HepG2 (cell line): Measurements from ENCODE around the gene C1orf159. TPM values are rescaled to one million over a fixed set of nuclear protein-coding genes. Genes with fewer than 3 reads are reported as not detected.

Source experiments
- AGO2 ChIP-seq: fragments of 200-400 bp; formaldehyde crosslinking; optimal IDR thresholded peaks from 2 replicates; pipeline ENCODE3; 2017; ENCODE audit warnings: mild to moderate bottlenecking, low read depth, low read length, moderate library complexity
- HES4 ChIP-seq: sonication (generic); formaldehyde crosslinking; IDR thresholded peaks from 2 replicates; pipeline ENCODE4 v1.9.0; 2021; ENCODE audit warnings: mild to moderate bottlenecking, missing genetic modification reagents, borderline replicate concordance
- HMGA1 ChIP-seq: sonication (generic); formaldehyde crosslinking; conservative IDR thresholded peaks from 2 replicates; pipeline ENCODE4 v1.4.0; 2020; ENCODE audit warnings: missing genetic modification reagents
- IKZF4 ChIP-seq: sonication (generic); formaldehyde crosslinking; IDR thresholded peaks from 2 replicates; pipeline ENCODE4 v1.5.1; 2020; ENCODE audit warnings: borderline replicate concordance, mild to moderate bottlenecking, low read depth, missing genetic modification reagents; ENCODE audit errors: not compliant biosample characterization
- KAT7 ChIP-seq: IDR thresholded peaks from 2 replicates; pipeline ENCODE4 v1.6.1; 2018; ENCODE audit warnings: borderline replicate concordance, missing compliant biosample characterization
- MTF2 ChIP-seq: sonication (generic); formaldehyde crosslinking; IDR thresholded peaks from 2 replicates; pipeline ENCODE4 v1.5.0; 2020; ENCODE audit warnings: missing genetic modification reagents, borderline replicate concordance
- NCOA2 ChIP-seq: sonication (generic); formaldehyde crosslinking; IDR thresholded peaks from 2 replicates; pipeline ENCODE4 v1.8.0; 2022; ENCODE audit warnings: inconsistent platforms
- ZFP36L1 ChIP-seq: sonication (generic); formaldehyde crosslinking; IDR thresholded peaks from 2 replicates; pipeline ENCODE4 v1.8.0; 2022; ENCODE audit warnings: mild to moderate bottlenecking, missing genetic modification reagents, moderate library complexity
- ZNF629 ChIP-seq: sonication (generic); formaldehyde crosslinking; conservative IDR thresholded peaks from 2 replicates; pipeline ENCODE4 v1.5.0; 2020; ENCODE audit warnings: missing genetic modification reagents
- polyA plus RNA-seq, 8 experiments: library from polyadenylated mRNA; depleted of rRNA in 3 of 8; stranded (reverse) in 7 of 8; unstranded in 1 of 8; fragments of >200 nt; fragmentation: Illumina TruSeq in 4 of 8; extraction: Trizol in 4 of 8; gene quantifications; 2 replicates each; pipeline versions ENCODE4 v1.2.1 to v1.2.3, GENCODE V29; 2011 to 2016; ENCODE audit warnings: low read depth in 4 of 8, missing spikeins in 1 of 8, mixed read lengths in 1 of 8; ENCODE audit not compliant: insufficient read depth in 1 of 8
- total RNA-seq, 5 experiments: library from RNA; depleted of rRNA; stranded (reverse); fragments of >200 nt; fragmentation: Illumina TruSeq; extraction: Trizol; gene quantifications; 2 replicates each; pipeline ENCODE4 v1.2.3, GENCODE V29; 2016; ENCODE audit warnings: low read depth in 1 of 5
- TF ChIP-seq, protein P1 (sequence below): sonication (generic); formaldehyde crosslinking; conservative IDR thresholded peaks from 2 replicates; pipeline ENCODE4 v1.4.0; 2020; ENCODE audit warnings: missing genetic modification reagents
- TF ChIP-seq, protein P2 (sequence below): sonication (generic); formaldehyde crosslinking; IDR thresholded peaks from 2 replicates; pipeline ENCODE4 v1.4.0; 2020; ENCODE audit warnings: mild to moderate bottlenecking, missing genetic modification reagents
- TF ChIP-seq, protein P3 (sequence below): sonication (generic); formaldehyde crosslinking; IDR thresholded peaks from 2 replicates; pipeline ENCODE4 v1.4.0; 2020; ENCODE audit warnings: missing genetic modification reagents, borderline replicate concordance
- TF ChIP-seq, protein P4 (sequence below): fragments of 450-650 bp; IDR thresholded peaks from 2 replicates; pipeline ENCODE4 v1.6.1; 2017; ENCODE audit warnings: mild to moderate bottlenecking

Gene C1orf159
- total and polyA plus RNA-seq, 2 of the 13 experiments (the other 11 are each of a cell fraction or from before 2014, with no cell fraction given), result 3.8 to 6.7 TPM

DNA sequence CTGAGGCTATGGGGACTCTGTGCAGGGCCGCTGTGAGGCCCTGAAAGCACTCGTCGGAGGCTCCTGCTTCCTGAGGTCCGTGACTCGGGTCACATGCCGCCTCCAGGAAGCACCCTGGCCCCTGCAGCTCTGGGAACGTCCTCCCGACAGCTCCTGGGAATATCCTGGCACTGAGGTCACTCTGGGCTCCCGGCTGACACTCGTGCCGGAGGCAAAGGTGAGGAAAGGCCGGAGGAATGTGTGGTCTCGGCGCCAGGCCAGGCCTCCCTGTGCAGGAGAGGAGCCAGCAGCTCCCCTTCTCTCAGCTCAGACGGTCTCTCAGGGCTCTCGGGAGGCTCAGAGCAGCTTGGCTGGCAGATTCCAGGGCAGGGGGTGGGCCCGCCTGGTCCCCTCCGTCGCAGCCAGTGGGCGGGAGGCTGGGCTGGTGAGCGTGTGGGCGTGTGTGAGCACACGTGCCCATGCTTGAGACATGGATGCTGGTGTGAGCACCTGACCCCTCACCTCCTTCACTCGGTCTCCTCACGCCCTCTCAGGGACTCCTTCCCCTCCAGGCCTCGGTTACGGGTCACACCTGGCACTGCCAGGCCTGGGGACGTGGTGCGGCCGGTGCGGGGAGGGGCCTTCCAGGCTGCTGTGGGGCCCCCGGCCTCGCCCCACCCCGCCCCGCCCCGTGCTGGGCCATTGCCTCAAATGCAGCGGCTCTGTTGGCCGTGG lies 36.3 kb downstream of the C1orf159 start (continued):
- TF ChIP-seq, protein P1, sequence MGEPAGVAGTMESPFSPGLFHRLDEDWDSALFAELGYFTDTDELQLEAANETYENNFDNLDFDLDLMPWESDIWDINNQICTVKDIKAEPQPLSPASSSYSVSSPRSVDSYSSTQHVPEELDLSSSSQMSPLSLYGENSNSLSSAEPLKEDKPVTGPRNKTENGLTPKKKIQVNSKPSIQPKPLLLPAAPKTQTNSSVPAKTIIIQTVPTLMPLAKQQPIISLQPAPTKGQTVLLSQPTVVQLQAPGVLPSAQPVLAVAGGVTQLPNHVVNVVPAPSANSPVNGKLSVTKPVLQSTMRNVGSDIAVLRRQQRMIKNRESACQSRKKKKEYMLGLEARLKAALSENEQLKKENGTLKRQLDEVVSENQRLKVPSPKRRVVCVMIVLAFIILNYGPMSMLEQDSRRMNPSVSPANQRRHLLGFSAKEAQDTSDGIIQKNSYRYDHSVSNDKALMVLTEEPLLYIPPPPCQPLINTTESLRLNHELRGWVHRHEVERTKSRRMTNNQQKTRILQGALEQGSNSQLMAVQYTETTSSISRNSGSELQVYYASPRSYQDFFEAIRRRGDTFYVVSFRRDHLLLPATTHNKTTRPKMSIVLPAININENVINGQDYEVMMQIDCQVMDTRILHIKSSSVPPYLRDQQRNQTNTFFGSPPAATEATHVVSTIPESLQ, result no peak
- TF ChIP-seq, protein P2, sequence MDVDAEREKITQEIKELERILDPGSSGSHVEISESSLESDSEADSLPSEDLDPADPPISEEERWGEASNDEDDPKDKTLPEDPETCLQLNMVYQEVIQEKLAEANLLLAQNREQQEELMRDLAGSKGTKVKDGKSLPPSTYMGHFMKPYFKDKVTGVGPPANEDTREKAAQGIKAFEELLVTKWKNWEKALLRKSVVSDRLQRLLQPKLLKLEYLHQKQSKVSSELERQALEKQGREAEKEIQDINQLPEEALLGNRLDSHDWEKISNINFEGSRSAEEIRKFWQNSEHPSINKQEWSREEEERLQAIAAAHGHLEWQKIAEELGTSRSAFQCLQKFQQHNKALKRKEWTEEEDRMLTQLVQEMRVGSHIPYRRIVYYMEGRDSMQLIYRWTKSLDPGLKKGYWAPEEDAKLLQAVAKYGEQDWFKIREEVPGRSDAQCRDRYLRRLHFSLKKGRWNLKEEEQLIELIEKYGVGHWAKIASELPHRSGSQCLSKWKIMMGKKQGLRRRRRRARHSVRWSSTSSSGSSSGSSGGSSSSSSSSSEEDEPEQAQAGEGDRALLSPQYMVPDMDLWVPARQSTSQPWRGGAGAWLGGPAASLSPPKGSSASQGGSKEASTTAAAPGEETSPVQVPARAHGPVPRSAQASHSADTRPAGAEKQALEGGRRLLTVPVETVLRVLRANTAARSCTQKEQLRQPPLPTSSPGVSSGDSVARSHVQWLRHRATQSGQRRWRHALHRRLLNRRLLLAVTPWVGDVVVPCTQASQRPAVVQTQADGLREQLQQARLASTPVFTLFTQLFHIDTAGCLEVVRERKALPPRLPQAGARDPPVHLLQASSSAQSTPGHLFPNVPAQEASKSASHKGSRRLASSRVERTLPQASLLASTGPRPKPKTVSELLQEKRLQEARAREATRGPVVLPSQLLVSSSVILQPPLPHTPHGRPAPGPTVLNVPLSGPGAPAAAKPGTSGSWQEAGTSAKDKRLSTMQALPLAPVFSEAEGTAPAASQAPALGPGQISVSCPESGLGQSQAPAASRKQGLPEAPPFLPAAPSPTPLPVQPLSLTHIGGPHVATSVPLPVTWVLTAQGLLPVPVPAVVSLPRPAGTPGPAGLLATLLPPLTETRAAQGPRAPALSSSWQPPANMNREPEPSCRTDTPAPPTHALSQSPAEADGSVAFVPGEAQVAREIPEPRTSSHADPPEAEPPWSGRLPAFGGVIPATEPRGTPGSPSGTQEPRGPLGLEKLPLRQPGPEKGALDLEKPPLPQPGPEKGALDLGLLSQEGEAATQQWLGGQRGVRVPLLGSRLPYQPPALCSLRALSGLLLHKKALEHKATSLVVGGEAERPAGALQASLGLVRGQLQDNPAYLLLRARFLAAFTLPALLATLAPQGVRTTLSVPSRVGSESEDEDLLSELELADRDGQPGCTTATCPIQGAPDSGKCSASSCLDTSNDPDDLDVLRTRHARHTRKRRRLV (CRISPR knock-in tag), result no peak
- TF ChIP-seq AGO2 (no peak), MTF2 (CRISPR knock-in tag) (no peak), NCOA2 (CRISPR knock-in tag) (no peak; the same call in 1 of the 2 replicates), IKZF4 (CRISPR knock-in tag) (peak; percentile 81), ZNF629 (CRISPR knock-in tag) (no peak), HMGA1 (CRISPR knock-in tag) (no peak), HES4 (peak; percentile 41; the same call in 1 of the 2 replicates), KAT7 (no peak; the same call in 1 of the 2 replicates), ZFP36L1 (CRISPR knock-in tag) (0 out of 2 replicates have a peak, but pooled peaks have one; percentile 48)
- TF ChIP-seq, protein P3, sequence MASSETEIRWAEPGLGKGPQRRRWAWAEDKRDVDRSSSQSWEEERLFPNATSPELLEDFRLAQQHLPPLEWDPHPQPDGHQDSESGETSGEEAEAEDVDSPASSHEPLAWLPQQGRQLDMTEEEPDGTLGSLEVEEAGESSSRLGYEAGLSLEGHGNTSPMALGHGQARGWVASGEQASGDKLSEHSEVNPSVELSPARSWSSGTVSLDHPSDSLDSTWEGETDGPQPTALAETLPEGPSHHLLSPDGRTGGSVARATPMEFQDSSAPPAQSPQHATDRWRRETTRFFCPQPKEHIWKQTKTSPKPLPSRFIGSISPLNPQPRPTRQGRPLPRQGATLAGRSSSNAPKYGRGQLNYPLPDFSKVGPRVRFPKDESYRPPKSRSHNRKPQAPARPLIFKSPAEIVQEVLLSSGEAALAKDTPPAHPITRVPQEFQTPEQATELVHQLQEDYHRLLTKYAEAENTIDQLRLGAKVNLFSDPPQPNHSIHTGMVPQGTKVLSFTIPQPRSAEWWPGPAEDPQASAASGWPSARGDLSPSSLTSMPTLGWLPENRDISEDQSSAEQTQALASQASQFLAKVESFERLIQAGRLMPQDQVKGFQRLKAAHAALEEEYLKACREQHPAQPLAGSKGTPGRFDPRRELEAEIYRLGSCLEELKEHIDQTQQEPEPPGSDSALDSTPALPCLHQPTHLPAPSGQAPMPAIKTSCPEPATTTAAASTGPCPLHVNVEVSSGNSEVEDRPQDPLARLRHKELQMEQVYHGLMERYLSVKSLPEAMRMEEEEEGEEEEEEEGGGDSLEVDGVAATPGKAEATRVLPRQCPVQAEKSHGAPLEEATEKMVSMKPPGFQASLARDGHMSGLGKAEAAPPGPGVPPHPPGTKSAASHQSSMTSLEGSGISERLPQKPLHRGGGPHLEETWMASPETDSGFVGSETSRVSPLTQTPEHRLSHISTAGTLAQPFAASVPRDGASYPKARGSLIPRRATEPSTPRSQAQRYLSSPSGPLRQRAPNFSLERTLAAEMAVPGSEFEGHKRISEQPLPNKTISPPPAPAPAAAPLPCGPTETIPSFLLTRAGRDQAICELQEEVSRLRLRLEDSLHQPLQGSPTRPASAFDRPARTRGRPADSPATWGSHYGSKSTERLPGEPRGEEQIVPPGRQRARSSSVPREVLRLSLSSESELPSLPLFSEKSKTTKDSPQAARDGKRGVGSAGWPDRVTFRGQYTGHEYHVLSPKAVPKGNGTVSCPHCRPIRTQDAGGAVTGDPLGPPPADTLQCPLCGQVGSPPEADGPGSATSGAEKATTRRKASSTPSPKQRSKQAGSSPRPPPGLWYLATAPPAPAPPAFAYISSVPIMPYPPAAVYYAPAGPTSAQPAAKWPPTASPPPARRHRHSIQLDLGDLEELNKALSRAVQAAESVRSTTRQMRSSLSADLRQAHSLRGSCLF (CRISPR knock-in tag), result no peak
- TF ChIP-seq, protein P4, sequence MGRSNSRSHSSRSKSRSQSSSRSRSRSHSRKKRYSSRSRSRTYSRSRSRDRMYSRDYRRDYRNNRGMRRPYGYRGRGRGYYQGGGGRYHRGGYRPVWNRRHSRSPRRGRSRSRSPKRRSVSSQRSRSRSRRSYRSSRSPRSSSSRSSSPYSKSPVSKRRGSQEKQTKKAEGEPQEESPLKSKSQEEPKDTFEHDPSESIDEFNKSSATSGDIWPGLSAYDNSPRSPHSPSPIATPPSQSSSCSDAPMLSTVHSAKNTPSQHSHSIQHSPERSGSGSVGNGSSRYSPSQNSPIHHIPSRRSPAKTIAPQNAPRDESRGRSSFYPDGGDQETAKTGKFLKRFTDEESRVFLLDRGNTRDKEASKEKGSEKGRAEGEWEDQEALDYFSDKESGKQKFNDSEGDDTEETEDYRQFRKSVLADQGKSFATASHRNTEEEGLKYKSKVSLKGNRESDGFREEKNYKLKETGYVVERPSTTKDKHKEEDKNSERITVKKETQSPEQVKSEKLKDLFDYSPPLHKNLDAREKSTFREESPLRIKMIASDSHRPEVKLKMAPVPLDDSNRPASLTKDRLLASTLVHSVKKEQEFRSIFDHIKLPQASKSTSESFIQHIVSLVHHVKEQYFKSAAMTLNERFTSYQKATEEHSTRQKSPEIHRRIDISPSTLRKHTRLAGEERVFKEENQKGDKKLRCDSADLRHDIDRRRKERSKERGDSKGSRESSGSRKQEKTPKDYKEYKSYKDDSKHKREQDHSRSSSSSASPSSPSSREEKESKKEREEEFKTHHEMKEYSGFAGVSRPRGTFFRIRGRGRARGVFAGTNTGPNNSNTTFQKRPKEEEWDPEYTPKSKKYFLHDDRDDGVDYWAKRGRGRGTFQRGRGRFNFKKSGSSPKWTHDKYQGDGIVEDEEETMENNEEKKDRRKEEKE, result no peak
